HG03175 (cell line): ENCODE measurements around the gene THAP7.

ENCODE experiments used
- ATAC-seq: cut with Tn5 transposase; IDR thresholded peaks from one replicate; pipeline ENCODE4 v1.9.1; 2021; ENCODE audit warnings: mild to moderate bottlenecking, moderate library complexity; ENCODE audit not compliant: unreplicated experiment

THAP7 gene

GRCh38 chr22:20965104-20965887 is 36.6 kb downstream of the THAP7 start:
- ATAC-seq = no peak

GRCh38 chr22:20964799-20965103 is 37.2 kb downstream of the THAP7 start:
- no peak for ATAC-seq

- no peak for ATAC-seq
Measured at GRCh38 chr22:20964090-20964798, 37.7 kb downstream of the THAP7 start.

GRCh38 chr22:20963201-20964052 is 38.5 kb downstream of the THAP7 start:
- ATAC-seq = no peak

GRCh38 chr22:20962491-20962945 is 39.4 kb downstream of the THAP7 start:
- ATAC-seq = no peak

- ATAC-seq = no peak
Measured at GRCh38 chr22:20960609-20961008, 41.3 kb downstream of the THAP7 start.

GRCh38 chr22:20959578-20960461 is 42.1 kb downstream of the THAP7 start:
- ATAC-seq = no peak

- ATAC-seq = no peak
Measured at GRCh38 chr22:20957683-20958431, 44.1 kb downstream of the THAP7 start.

- ATAC-seq = no peak
Measured at GRCh38 chr22:20957102-20957682, 44.7 kb downstream of the THAP7 start.

- ATAC-seq = no peak
Measured at GRCh38 chr22:20956258-20957101, 45.4 kb downstream of the THAP7 start.

- ATAC-seq = no peak
Measured at GRCh38 chr22:20955548-20955947, 46.4 kb downstream of the THAP7 start.

- no peak for ATAC-seq
Measured at GRCh38 chr22:20953668-20954500, 48.0 kb downstream of the THAP7 start.

- no peak for ATAC-seq
Measured at GRCh38 chr22:20953342-20953608, 48.6 kb downstream of the THAP7 start.

GRCh38 chr22:20952544-20953341 is 49.2 kb downstream of the THAP7 start:
- ATAC-seq = no peak

- ATAC-seq = no peak
Measured at GRCh38 chr22:20951932-20952380, 50.0 kb downstream of the THAP7 start.

GRCh38 chr22:20951151-20951931 is 50.6 kb downstream of the THAP7 start:
- ATAC-seq = no peak
